Activated T-cell treated with anti-CD3 and anti-CD28 coated beads for 4 hours (primary cell): ENCODE measurements around the gene NR2F2.

Experiments
- DNase-seq: peaks from one replicate; pipeline ENCODE4 v3.0.0-alpha.2; 2020

Gene NR2F2

DNA sequence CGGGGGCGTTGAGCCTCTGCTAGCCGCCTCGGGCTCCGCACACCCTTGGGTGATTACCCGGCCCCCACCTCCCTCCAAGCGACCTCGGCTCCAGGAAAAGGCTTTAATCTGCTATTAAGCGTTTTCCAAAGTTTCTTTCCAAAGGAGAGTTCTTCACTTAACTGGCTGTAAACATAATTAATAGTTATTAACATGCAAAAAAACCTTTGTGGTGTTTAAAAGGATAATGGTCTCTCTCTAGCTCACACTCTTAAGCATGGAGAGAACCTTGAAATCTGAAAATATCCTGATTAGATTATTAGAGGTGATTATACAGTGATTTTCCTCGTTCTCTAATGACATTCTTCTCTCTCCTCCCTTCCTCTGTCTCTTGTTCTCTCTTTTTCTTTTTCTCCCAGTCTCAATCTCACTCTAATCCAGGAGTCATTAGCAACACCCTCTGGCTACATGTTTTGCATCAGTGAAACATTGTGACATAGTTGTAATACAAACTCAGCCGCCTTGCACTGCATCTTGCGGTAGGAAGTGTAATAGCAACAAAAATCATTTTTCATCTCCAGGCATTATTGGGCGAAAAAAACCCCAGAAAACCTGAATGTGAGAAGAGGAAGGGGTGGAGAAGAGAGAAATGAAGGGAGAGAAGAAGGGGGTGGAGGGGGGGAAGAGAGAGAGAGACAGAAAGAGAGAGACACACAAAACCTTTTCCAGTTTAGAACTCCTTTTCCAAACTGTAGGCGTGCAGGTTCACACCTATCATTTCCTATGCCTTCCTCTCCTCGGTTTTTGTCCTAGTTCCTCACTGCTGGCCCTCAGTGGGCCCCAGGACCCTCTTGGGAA, 24.4 kb downstream of the NR2F2 start:
- DNase-seq = no peak

DNA sequence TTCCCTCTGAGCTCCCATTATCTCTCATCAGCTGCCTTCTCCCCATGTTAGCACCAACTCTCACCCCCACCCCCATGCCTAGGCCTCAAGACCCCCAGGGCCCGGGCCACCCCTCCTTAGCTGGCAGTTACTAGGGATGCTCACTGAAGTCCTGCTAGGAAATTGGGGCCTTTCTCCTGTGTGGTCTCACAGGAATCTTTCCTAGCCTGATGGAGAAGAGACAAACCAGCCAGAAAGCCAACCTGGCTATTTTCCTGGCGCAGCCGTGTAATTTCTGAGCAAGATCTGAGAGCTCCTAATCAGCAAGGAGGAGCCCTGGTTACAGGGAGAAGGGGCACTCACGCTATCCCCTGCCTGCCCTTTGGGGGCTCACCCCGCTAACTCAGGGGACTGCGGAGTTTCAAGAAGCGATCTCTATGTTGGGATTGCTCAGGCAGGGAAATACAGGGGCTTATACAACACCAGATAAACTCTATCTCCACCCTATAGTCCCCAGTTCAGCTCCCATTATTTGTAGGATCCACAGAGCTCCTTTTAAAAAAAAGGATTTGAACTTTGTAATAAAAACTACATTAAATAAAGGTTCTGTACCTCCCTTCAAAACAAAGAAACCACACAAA, 25.2 kb downstream of the NR2F2 start:
- no peak for DNase-seq

DNA sequence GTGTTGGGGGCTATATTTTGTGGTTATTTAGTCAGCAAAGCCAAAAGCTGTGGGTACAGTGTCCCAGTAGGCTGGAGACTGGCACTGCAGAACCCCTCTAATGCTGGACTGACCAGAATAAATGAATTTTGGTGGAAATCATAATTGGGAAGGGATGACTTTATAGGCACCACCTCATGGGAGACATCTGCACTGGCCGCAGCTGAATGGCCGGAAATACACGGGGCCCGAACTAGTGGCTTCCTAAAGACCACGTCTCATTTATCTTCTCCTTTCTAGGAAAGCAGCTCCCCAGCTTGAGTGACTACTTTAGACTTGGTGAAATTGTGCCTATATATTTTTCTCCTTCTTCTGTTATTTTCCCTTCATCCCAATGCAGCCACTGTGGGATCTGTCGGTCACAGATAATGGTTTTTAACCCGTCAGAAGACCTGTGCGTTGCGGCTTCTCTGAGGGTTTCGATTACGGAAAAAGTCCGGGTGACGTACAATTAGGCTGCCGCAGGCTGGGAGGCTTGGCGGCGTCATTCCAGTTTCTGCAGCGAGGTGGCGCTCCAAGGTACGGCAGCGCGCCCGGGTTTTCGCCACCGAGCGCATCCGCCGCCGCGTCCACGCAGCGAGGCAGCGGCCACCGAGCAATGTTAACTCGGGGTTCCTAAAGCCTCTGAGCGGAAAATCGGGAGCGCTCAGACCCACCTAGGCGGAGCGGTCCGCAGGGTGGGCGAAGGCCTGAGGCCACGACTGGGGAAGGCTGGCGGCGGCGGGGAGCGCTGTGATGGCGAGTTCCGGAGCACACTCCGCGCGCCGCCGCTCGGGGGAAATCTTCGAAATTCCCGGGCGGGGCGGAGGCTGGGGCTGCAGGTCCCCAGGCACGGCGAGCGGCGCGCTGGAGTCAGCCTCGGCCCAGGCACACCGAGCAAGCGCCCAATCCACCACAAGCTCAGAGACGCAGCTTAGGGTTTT, 26.3 kb downstream of the NR2F2 start:
- DNase-seq = peak; percentile 57

DNA sequence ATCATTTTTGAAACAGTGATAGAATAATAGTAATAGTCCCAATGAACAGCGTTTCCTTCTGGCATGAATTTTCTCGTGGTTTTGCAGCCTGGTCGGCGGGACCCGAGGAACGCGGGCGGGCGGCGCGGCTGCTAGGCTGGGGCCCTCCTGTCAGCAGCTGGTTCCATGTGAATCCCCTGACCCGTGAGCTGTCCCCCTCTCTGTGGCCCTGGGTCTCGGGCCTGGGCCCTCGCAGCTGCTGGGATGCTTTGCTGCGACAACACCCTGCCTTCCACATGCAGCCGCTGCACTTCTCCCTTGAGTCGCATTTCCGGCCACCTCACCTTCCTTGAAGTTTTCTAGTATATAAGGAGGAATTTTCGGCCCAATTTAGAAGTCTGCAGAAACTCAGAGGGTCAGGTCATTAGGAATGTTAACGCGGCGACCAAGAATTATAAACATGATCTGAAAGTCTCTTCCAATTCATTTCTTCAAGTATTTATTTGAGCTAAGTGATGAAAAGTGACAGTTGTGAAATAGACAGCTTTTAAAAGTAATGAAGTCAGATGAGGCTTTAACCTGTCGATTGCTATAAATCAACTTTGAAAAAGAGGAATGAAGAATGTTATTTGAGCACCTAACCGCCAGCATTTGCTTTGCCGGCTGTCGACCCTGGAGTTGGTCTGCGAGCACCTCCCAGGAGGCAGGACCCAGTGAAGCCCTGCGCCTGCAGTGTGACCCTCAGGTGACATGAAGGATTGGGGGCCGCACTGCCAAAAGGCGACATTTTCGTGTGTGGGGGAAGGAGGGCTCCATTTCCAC, 27.7 kb downstream of the NR2F2 start:
- no peak for DNase-seq

DNA sequence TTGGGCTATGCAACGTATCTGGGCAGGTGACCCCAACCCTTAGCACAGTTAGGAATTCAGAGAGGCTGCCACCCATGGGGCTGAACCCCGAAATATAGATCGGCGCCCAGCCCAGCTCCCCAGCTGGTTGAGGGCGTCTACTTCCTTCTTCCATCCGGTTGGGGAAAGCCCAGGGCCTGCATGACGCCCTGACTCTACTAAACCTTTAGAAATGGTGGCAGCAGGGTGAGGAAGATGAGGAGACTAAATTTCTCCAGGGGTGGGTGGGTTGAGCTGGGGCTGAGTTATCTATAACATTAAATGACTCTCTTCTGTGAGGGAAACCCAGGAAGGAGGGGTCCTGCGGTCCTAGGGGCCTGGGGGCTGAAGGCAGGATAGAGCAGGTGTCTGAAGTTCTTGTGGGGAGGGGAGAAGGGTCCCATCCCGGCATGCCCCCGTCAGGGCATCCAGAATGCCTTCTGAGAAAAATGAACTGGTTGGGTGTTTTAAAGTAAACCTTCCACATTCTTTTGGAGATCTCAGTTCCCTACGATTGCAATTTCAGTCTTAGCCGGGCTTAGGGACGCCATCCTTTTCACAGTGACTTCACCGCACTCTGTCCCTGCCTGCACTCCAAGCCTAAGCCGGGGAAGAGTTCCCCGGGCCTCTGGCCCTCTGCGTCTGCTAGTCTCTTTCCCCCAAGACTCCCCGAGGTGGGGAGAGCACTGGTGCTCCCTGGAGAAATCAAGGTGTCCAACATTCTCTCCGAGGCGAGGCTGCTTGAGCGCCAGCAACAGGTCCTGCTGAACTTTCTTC, 28.5 kb downstream of the NR2F2 start:
- DNase-seq = no peak

DNA sequence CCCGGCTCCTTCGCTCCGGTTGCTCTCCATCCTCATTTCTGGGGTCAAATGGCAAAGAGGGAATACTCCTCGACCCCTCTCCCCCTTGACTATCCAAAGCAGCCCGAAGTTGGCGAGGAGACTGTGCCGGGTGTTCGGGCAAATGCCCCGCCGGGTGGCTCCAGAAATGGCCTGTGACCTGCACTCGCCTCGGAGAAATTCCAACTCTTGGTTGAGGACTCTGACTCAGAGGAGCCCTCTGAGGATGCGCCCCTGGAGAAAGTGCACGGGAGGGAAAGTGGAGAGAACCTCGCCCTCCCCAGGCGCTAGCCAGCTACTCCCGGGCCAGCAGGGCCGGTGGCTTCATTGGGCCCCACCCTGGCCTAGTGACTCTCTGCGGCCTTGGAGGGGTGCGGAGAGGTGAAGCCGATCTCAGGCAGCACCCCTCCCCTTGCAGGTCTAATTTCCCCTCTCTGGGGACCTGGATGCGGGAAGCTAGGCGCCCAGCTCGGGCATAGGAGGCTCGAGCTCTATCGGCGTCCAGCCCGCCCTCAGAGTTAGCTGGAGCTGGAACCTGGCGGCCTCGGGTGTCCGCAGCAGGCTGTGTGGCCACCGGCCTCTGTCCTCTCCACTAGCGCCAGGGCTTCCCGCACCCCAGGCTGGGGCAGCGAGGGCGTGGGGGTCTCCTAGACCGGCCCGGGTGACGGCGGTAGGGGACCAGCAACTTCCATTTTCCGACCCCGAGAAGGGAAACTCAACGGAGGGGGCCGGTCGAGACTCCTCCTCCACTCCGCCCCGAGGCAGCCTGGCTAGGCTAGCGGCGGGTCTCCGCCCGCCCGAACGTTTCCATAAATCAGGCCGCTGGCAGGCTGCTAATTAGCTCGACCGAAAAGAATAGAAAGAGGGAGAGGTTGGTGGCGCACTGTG, 29.4 kb downstream of the NR2F2 start:
- no peak for DNase-seq

DNA sequence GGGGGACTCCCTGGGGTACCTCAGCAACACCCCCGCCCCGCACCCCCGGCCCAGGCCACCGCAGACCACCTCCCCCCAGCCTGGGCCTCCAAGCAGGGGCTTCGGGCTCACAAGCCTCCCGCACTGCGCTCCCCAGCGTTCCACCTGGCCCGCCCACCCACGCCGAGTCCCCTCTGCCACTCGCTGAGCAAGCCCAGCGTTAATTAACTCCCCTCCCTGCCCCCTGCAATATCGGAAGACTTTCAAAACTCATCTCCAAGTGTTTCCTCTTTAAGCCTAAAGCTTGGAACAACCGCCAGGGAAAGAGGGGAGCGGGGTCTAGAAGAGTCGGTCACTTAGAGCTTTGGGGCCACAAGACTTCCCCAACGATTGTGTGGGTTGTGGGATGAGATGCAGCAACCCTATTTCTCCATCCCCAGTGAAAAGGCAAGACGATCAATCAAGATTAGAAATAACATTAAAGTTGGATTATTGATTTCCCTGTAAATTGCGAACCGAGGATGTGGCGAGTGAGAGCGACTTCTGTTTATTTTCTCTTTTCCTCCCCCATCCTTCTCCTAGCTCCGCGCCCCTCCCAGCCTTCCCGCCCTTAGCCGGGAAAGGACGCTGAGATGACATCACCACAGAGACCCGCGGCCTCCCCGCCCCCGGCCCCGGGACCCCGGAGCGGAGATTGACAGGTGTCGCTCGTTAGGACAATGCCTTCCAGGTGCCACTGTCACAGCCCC, 30.2 kb downstream of the NR2F2 start:
- no peak for DNase-seq

DNA sequence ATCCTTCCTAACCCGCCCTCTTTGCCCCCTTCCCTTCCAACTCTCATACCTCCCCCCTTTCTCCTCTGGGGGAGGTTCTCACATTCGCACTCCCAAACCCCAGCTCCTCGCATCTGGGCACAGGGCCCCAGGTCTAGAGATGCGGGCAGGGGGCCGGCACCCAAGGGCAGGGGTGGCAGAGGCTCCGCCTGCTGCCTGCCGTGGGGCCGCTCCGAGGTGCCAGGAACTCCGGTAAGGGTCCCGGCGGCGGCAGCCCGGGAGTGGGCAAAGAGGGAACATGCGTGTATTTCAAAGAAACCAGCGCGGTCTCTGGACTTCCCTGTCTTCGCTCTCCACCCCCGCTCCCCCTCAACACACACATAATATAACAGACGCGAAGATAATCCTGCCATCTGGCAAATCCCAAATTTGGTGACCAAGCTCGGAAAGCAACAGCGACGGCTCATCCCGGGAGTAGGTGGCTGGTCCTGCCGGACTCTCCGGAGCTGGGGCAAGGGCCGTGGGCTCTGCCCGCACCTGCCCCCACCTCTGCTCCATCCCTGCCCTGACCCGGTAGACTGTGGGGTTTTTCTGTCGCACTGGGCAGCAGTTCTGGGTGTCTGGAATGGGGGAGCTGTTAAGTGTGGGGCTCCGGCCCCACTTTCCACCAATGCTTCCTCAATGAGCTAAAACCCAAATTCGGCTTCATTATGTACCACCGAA, 31.0 kb downstream of the NR2F2 start:
- DNase-seq = no peak

DNA sequence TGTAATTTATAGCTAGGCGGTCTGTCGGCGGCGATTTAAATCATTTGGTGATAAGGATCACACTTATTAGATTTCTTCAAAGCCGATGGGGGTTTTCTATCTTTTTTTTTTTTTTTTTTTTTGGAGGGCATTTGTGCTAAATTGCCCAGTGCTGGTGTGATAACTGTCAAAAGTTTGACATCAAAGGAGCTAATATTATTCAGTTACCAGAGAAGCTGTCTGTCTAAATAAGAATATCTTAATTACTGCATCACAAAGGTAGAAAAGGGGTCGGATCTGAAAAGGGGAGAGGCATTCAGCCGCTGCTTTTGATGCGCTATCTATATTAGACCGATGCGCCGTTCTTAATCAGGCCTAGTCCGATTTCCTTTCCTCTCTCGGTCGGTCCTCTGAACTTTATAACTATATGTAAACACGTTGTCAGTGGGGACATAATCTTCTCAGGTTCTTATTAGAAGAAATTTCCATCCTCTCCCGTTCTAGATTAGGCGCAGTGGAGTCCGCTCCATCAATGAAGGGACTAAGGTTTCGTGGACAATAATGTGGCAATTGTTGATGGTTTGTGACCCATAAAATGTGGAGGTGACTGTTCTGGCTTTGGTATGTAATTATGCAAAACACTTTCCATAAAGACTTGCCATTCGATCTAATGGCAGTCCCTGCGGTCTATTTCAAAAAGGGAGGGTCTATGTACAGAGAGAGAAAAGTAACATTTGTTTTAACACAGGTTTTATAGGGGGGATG, 31.7 kb downstream of the NR2F2 start:
- no peak for DNase-seq

DNA sequence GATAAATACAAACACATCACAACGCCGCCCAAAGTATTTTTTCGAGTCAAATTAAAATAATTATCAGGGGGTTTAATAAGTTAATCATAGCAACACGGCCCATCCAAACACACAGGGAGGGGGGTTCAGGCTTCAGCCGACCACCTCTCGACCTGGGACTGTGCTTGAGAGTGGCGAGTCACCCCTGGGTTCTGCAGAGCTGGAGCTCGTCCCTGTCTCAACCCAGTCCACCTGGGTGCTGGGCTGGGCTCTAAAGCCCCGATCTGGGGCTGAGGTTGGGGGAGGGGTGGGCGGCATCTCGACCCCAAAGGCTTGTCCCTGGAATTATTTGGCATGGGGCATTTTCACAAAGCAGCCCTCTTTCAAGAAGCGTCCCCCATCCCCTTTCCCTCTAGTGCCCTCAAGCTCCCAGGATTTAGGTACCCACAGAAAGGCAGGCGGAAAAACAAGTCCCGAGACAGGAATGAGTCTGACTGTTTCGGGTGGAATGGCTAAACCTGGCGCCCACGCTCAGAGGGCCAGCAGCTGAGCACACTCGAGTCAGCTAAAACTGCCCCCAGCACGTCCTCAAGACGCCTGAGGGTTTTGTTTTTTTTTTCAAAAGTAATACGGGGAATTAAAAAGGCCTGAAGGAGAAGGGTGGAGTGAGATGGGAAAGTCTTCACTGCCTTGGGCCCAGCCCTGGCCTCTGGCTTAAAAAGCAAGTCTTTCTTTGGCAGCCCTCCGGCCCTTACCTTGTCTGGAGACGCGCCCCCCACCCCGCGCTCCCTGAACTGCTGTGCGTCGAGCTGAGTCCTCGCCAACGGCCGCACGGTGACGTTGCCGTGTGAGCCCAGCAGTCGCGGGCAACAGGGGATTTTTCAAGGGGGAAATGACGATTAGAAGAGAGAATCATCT, 32.5 kb downstream of the NR2F2 start:
- no peak for DNase-seq

DNA sequence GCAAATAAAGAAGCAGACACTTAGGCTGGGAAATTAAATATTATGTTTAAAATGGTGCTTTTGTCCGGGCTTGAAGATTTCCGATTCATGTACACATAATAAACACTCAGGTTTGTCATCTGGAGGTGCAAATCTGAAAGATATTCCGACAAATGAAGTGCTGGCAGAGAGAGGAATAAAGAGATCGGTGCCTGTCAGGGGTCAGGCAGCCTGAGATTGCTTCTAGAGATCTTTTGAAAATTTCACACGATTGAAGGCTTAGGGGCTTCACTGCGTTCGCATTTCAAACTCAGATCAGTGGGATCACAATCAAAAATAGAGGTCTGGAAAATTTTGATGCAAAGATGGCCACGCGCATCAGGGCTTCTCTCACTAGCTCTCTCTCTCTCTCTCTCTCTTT, 33.2 kb downstream of the NR2F2 start:
- DNase-seq = no peak

DNA sequence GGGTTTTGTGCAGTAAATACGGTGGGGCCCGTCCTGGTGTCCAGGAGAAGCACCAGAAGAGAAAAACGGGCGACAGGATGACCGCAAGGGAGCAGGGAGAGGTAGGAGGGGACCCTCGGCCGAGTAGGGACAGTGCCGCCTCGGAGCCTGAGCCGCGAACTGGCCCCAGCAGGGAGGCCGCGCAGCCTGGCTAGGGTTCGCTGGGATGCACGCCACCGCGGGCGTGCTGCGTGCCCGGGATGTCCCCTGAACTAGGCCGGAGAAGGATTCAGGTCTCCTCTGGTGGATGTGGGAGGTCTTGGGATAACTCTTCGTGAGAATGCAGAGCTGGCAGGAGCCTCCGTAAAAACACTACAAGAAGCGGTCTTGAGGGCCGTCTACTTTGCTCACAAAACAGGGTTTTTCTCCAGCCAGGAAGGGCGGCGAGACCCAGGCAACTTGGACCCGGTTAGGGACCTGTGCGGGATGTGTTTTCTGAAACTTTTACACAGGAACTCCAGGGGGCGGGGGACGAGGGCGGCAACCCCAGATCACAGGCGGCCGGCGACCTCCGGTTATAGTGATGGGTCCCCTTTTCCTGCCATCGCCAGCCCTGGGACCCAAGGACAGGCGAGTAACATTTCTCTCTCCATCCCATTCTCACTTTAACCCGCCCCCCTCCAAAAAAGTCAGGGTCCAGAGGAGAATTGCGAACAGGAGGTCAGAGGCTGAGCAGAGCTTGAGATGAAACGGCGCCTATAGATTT, 35.5 kb downstream of the NR2F2 start:
- no peak for DNase-seq

DNA sequence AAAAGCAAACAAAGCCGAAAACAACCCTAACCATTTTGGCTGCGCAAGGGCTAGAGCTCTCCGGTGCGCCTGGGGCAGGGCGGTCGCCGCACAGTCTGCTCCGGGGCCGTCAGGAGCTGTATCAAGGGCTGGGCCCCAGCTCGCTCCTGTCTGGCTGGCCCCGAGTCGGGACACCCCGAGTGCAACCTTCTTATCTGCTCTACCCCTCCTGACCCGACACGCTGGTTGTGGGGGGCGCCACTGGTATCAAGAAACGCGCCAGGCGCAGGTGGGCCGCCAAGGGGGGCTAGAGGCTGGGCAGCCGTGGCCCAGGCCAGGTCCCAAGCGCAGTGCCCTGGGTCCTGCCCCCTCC, 36.0 kb downstream of the NR2F2 start:
- DNase-seq = no peak

DNA sequence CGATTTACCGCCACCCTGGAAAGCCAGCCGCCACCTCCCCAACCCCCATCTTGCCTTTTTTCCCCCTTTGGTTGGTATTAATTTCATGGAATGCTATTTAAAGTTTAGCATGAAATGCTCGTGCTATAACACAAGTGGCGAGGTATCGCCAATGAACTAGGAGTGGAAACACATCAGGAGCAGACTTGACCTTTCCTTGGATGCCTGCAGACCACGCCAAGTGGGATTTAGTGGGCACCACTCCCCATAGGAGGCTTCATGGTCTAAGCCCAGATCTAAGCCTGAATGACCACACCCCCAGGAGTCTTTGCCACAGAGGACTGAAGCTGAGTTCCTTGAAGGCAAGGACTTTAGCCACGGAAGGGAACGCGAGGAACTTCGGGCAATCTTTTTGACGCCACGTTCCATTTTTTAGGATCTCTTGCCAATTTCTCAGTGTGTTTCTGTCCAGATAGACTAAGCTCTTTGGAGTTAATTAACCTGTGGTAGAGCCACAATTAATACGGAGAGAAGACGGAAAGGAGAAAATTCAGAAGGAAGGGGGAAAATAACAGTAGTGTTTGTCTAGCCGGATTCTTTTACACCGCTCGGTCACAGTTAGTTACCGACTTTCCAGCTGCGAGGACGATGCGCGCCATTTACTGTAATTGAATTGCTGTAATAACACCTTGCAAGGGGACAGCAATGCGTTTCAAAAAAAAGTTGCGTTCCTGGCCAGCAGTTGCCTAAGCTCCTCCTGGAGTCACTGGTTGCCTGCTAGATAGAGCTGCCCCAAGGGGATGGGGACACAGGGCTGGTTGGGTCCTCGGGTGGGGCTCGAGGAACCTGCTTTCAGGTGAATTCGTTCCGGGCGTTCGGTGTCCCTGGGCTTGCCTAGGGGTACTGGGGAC, 37.1 kb downstream of the NR2F2 start:
- DNase-seq = no peak

DNA sequence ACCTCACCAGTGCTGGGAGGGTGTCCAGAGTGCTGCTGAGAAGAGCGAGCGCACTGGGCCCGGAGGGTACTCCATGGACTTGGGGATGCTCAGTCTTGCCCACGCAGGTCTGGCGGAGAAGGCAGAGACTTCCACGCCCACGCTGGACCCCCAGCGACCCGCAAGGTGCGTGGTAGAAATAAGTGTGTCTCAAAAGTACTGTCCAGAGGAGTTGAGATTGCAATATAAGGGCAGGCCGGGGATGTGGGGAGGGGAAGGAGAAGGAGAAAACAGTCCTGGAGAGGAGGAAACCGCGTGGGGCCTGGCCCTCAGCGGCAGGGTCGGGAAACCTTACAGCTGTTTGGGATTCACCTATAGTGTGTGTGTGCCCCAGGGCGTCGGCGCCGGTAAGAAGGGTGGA, 38.9 kb downstream of the NR2F2 start:
- no peak for DNase-seq
